Activated CD8-positive, alpha-beta memory T cell treated with anti-CD3 and anti-CD28 coated beads for 48 hours (primary cell): ENCODE data around the gene HSPA9.

Source experiments
- DNase-seq, 3 experiments: peaks; one replicate each; pipeline ENCODE4 v3.0.0-alpha.2; 2020; ENCODE audit warnings: low read depth in 2 of 3, low spot score in 2 of 3

HSPA9 gene

DNA sequence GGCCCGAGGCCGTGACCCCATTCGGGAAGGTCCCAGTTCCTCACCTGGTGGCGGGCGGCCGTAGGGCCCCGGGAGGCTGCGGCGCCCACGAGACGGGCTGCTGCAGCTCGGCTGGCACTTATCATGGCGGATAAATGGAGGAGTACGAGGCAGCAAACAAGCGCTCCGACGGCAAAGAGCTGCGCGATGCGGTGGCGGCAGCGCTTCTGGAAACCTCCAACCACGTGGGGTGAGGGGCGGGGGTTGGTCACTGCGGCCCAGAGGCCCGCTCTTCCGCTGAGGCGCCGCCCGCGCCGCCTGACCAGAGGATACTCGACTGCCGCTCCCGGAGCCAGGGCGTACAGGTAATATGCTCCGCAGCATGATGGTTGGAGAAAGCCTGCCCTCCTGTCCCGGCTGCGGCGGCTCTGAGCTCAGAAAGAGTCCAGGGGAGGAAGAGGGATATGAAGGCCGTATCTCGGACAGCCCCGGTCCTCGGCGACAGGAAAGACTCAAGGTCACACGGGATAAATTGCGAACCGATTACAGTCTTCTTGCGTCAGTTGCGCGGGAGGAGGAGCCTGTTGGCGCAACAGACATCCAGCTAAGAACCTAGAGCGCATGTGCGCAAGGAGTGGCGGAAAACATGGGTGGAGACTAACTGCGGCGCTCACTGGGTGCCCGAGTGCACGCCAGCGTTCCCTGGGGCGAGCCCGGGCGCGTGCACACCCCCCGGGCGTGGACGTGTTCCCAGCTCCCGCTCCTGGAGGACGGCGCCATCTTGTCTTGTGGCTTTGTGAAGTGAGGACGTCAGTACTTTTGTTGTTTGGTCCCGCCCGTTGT is at the start of gene HSPA9:
HSPA9 (minus strand) TSS at position 208 of the 822 bp plus-strand sequence; CDS start at position 125, 83 bp downstream.
- DNase-seq, result peak; percentile 87 to 93 (median 90)

DNA sequence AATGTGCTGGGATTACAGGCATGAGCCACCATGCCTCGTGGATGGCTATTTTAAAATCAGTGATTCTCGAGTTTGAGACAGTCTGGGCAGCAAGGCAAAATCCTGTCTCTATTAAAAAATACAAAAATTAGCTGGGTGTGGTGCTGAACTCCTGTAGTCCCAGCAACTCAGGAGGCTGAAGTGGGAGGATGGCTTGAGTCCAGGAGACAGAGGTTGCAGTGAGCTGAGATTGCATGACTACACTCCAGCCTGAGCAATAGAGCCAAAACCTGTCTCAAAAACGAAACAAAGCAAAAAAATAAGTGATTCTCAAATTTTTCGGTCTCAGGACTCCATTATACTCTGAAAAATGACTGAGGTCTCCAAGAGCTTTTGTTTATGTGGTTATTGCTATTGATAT is 47.9 kb upstream of the HSPA9 start:
- no peak for DNase-seq

GRCh38 chr5:138622051-138622450 is 46.9 kb upstream of the HSPA9 start:
- DNase-seq, result no peak

DNA sequence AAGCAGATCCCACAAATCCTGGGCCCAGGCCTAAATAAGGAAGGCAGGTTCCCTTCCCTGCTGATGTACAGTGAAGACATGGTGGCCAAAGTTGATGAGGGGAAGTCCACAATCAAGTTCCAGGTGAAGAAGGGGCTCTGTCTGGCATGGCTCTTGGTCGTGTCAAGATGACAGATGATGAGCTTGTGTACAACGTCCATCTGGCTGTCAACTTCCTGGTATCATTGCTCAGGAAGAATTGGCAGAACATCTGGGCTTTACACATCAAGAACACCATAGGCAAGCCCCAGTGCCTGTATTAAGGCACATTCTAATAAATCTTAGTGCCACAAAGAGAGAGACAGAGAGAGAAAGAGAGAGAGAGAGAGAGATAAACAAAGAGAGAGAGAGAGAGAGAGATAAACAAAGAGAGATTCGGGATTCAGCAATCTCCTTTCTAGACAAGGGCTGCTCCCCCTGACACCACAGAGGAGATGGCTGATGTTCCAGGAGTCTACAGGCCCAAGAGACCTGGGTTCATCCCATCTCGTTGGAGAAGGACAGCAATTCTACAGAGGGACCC is 45.5 kb upstream of the HSPA9 start:
- DNase-seq, result no peak

- DNase-seq, result no peak
Measured at GRCh38 chr5:138616508-138616907, 41.3 kb upstream of the HSPA9 start.

- DNase-seq, result no peak
Measured at GRCh38 chr5:138615461-138615860, 40.3 kb upstream of the HSPA9 start.

- no peak for DNase-seq
Measured at GRCh38 chr5:138611678-138612218, 36.5 kb upstream of the HSPA9 start.

DNA sequence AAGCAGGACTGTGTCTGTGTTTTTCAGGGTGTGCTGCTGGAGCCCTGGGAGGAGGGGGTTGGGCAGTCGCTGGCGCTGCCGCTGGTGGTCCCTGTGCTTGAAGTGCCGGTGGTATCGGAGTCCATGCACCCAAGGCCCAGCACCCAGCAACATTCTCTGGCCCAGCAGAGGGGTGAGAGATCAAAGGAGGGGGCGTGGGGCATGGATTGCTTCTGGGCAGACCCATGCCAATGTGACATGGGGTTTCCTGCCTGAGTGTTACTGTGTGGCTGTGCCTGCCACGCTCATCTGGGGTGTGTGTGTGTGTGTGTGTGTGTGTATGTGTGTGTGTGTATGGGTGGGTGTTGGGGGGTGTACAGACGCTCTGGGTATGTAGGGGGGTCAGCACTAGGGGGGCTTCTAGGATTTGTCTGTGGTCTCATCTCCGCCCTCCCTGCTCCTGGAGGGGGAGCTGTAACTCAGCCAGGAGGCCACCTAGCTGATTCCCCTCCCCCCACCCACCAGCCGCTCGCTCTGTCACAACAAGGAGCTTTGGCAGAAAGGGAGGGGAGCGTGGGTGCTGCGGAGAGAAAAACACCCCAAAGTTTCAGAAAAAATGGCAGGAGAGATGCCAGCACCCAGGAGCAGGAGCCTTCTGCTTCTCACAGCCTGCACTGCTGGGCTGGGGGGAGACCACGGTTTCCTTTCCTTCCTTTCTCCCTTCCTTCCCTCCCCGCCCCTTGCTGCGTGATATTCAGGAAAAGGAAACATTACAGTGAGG is 35.9 kb upstream of the HSPA9 start:
- DNase-seq, result no peak

GRCh38 chr5:138610415-138610917 is 35.3 kb upstream of the HSPA9 start:
- DNase-seq, result no peak

DNA sequence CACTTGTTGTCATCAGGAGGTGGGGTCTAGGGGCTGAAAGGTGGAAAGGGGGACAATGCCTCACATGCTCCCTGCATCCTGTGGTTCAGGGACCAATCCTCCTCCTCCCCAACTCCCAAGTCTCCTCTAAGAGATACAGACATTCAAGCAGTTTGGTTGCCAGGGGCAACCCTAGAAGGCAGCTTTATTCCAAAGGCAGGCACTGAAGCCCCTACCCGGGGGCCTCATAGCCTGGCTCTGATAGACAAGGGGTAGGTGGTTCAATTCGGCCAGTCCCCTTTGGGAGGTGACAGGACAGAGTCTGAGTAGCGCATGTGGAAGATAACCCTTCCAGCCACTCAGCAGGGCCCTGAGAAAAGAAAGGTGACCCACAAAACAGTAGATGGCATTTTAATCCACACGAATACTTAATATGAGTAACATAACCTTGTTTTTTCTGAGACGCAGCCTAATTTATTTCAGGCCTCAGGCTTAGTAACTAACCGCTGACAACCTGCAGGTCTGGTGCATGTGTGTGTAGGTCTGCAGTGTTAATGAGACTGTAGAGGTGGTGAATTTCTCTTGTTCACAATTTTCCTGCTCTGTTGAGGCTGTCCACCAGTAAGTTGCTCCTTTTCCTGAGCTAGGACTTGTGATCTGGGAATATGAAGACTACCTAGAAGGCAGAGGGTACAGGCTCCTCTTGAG is 31.3 kb upstream of the HSPA9 start:
- no peak for DNase-seq

GRCh38 chr5:138605254-138605972 is 30.2 kb upstream of the HSPA9 start:
- no peak for DNase-seq

GRCh38 chr5:138604176-138604785 is 29.1 kb upstream of the HSPA9 start:
- DNase-seq, result no peak

GRCh38 chr5:138603249-138603920 is 28.2 kb upstream of the HSPA9 start:
- no peak for DNase-seq

- no peak for DNase-seq
Measured at GRCh38 chr5:138602371-138603000, 27.3 kb upstream of the HSPA9 start.

DNA sequence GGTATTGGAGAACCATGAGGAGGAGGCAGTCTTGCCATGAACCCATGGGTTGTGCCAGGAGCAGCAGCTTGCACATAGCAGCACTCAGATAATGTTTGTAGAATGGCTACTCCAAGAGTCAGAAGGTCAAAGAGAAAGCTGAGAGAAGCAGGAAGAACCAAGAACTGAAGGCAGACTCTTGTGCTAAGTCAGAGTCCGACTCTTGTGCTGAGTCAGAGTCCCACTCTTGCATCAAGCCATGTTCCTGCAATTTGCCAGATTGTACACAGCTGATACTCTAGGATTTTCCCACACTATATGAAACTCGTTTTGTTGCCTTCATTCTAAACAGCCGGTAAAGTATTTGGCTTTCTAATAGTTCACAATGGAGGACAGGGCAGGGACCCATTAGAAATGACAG is 26.2 kb upstream of the HSPA9 start:
- no peak for DNase-seq

DNA sequence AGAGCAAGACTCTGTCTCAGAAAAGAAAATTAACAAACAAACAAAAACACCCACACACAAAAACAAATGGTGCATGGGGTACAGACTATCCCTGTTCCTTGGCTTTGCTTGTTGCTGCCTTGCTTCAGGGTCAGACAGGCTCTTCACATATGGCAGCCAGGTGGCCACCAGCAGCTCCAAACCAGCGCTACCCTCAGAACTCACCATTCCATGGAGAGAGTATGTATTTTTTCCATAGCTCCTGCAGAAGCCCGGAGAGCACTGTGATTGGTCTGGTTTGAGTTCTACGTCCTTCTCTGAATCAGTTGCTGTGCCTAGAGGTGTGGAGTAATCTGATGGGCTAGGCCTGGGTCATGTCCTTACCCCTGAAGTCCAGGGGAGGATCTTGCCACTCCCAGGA is 25.2 kb upstream of the HSPA9 start:
- DNase-seq, result no peak

- DNase-seq, result no peak
Measured at GRCh38 chr5:138597661-138598400, 22.6 kb upstream of the HSPA9 start.
